OCI-LY1 (cell line): ENCODE data around the gene ZRSR2.
"Not testable (repeated sequence)": the region's sequence is repeated elsewhere in the genome, so short reads cannot be mapped to it uniquely, and the experiment has no call there.

ENCODE experiments used
- H2AFZ ChIP-seq: fragments of 200-600 bp; sonication (generic), shearing (Covaris generic); 2 replicates; pipeline ENCODE4 v1.6.0; 2014; ENCODE audit warnings: antibody characterized with exemption, mild to moderate bottlenecking, low read length
- H3F3A ChIP-seq: fragments of 200-600 bp; sonication (generic), shearing (Covaris generic); 2 replicates; pipeline ENCODE4 v1.6.0; 2014; ENCODE audit warnings: mild to moderate bottlenecking, antibody characterized with exemption, low read length, moderate library complexity; ENCODE audit not compliant: insufficient read depth
- H3K27ac ChIP-seq: fragments of 200-600 bp; sonication (generic); 2 replicates; pipeline ENCODE4 v1.5.1; 2014; ENCODE audit warnings: low read length, mixed run types, mild to moderate bottlenecking, low read depth; ENCODE audit not compliant: poor library complexity, severe bottlenecking
- H3K27me3 ChIP-seq: fragments of 200-600 bp; sonication (generic); 2 replicates; pipeline ENCODE4 v1.6.0; 2014; ENCODE audit warnings: antibody characterized with exemption, mild to moderate bottlenecking, low read length, moderate library complexity; ENCODE audit not compliant: insufficient read depth
- H3K36me3 ChIP-seq: fragments of 200-600 bp; sonication (generic); 2 replicates; pipeline ENCODE4 v1.6.1; 2014; ENCODE audit warnings: mild to moderate bottlenecking, antibody characterized with exemption, low read length, moderate library complexity, mixed read lengths; ENCODE audit not compliant: insufficient read depth
- H3K4me1 ChIP-seq: fragments of 200-600 bp; sonication (generic); 2 replicates; pipeline ENCODE4 v1.5.1; 2014; ENCODE audit warnings: mild to moderate bottlenecking, low read length, moderate library complexity; ENCODE audit not compliant: insufficient read depth, severe bottlenecking
- H3K4me2 ChIP-seq: fragments of 200-600 bp; sonication (generic), shearing (Covaris generic); 2 replicates; pipeline ENCODE4 v1.6.1; 2014; ENCODE audit warnings: low read length
- H3K4me3 ChIP-seq: fragments of 200-600 bp; sonication (generic); 2 replicates; pipeline ENCODE4 v1.5.1; 2014; ENCODE audit warnings: low read length, low read depth, mild to moderate bottlenecking, mixed read lengths; ENCODE audit not compliant: poor library complexity, severe bottlenecking
- H3K79me2 ChIP-seq: fragments of 200-600 bp; shearing (Covaris generic); 2 replicates; pipeline ENCODE4 v1.6.1; 2016; ENCODE audit warnings: mixed run types, low read length, mixed read lengths; ENCODE audit not compliant: insufficient read depth
- H3K9ac ChIP-seq: fragments of 200-600 bp; sonication (generic), shearing (Covaris generic); 2 replicates; pipeline ENCODE4 v1.6.1; 2014; ENCODE audit warnings: mild to moderate bottlenecking, low read length, mixed read lengths
- H3K9me2 ChIP-seq: fragments of 200-600 bp; sonication (generic), shearing (Covaris generic); 2 replicates; pipeline ENCODE4 v1.6.1; 2014; ENCODE audit warnings: low read depth, mild to moderate bottlenecking, low read length, mixed read lengths
- H3K9me3 ChIP-seq: fragments of 200-600 bp; shearing (Covaris generic); 2 replicates; pipeline ENCODE4 v1.6.1; 2014; ENCODE audit warnings: low read length, mixed read lengths
- H4K20me1 ChIP-seq: fragments of 200-600 bp; sonication (generic), shearing (Covaris generic); 2 replicates; pipeline ENCODE4 v1.6.0; 2016; ENCODE audit warnings: mild to moderate bottlenecking, low read length; ENCODE audit not compliant: insufficient read depth
- EZH2 ChIP-seq: fragments of 200-600 bp; sonication (generic), shearing (Covaris generic); IDR thresholded peaks from 2 replicates; pipeline ENCODE4 v1.8.0; 2017; ENCODE audit warnings: borderline replicate concordance, mixed run types, mild to moderate bottlenecking, antibody characterized with exemption, low read length, moderate library complexity, mixed read lengths
- TF ChIP-seq, protein P1 (sequence below): fragments of 200-600 bp; sonication (generic), shearing (Covaris generic); IDR thresholded peaks from 2 replicates; pipeline ENCODE4 v1.5.1; 2017; ENCODE audit warnings: mild to moderate bottlenecking, antibody characterized with exemption, low read length, moderate library complexity, mixed read lengths

The ZRSR2 gene, protein sequence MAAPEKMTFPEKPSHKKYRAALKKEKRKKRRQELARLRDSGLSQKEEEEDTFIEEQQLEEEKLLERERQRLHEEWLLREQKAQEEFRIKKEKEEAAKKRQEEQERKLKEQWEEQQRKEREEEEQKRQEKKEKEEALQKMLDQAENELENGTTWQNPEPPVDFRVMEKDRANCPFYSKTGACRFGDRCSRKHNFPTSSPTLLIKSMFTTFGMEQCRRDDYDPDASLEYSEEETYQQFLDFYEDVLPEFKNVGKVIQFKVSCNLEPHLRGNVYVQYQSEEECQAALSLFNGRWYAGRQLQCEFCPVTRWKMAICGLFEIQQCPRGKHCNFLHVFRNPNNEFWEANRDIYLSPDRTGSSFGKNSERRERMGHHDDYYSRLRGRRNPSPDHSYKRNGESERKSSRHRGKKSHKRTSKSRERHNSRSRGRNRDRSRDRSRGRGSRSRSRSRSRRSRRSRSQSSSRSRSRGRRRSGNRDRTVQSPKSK

GRCh38 chrX:15789979-15790768 lies at the start of gene ZRSR2:
ZRSR2 (plus strand) TSS chrX:15790484; CDS start chrX:15790496, 12 bp downstream.
- Histone ChIP-seq H3K27ac (peak within 1 kb of the TSS; percentile 68), H2AFZ (no peak within 1 kb of the TSS)

GRCh38 chrX:15744181-15744867 lies 46.0 kb upstream of the ZRSR2 start:
- no peaks in the 10 kb centered on the region for H3K9me2 ChIP-seq
- H3K36me3 ChIP-seq = no peaks in the 10 kb centered on the region
- no peak for TF ChIP-seq EZH2
- TF ChIP-seq, protein P1, sequence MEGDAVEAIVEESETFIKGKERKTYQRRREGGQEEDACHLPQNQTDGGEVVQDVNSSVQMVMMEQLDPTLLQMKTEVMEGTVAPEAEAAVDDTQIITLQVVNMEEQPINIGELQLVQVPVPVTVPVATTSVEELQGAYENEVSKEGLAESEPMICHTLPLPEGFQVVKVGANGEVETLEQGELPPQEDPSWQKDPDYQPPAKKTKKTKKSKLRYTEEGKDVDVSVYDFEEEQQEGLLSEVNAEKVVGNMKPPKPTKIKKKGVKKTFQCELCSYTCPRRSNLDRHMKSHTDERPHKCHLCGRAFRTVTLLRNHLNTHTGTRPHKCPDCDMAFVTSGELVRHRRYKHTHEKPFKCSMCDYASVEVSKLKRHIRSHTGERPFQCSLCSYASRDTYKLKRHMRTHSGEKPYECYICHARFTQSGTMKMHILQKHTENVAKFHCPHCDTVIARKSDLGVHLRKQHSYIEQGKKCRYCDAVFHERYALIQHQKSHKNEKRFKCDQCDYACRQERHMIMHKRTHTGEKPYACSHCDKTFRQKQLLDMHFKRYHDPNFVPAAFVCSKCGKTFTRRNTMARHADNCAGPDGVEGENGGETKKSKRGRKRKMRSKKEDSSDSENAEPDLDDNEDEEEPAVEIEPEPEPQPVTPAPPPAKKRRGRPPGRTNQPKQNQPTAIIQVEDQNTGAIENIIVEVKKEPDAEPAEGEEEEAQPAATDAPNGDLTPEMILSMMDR = no peak
- no peak overlapping the region for H2AFZ ChIP-seq
- no peak overlapping the region for H3K4me3 ChIP-seq
- no peaks in the 10 kb centered on the region for H3F3A ChIP-seq
- H3K9ac ChIP-seq = no peak overlapping the region
- no peaks in the 10 kb centered on the region for H3K79me2 ChIP-seq
- H3K4me1 ChIP-seq = no peaks in the 10 kb centered on the region
- no peaks in the 10 kb centered on the region for H3K9me3 ChIP-seq
- H3K27ac ChIP-seq = no peak overlapping the region
- H4K20me1 ChIP-seq = no peaks in the 10 kb centered on the region
- no peaks in the 10 kb centered on the region for H3K27me3 ChIP-seq
- no peak overlapping the region for H3K4me2 ChIP-seq

More at GRCh38 chrX:15789979-15790768, at the start of gene ZRSR2:
- no peaks in the 10 kb centered on the region for H3K9me2 ChIP-seq
- peaks cover 11% of the 10 kb centered on the region; the same call in 1 of the 2 replicates for H3K36me3 ChIP-seq
- TF ChIP-seq, protein P1 = no peak
- no peak for TF ChIP-seq EZH2
- no peaks in the 10 kb centered on the region for H3K27me3 ChIP-seq
- H3F3A ChIP-seq = no peaks in the 10 kb centered on the region
- H3K4me1 ChIP-seq = peaks cover 4% of the 10 kb centered on the region
- peak within 1 kb of the TSS; percentile 81 for H3K9ac ChIP-seq
- H4K20me1 ChIP-seq = no peaks in the 10 kb centered on the region
- peaks cover 6% of the 10 kb centered on the region; the same call in 1 of the 2 replicates for H3K79me2 ChIP-seq
- H3K4me2 ChIP-seq = peak within 1 kb of the TSS; percentile 96
- H3K9me3 ChIP-seq = no peaks in the 10 kb centered on the region
- H3K4me3 ChIP-seq = peak within 1 kb of the TSS; percentile 80

DNA sequence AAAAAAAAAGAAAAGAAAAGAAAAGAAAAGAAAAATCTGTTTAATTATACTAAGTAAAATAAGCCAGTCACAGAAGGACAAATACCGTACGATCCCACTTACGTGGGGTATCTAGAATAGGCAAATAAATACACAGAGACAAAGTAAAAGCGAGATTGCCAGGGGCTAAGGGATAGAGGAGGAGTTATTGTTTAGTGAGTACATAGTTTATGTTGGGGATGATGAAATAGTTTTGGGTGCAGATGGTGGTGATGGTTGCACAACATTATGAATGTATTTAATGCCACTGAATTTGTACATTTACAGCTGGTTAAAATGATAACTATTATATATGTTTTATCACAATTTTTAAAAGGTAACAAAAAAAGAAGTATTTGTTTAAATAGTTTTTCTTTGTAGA lies 45.1 kb upstream of the ZRSR2 start:
- H4K20me1 ChIP-seq = no peaks in the 10 kb centered on the region
- no peaks in the 10 kb centered on the region for H3K9me3 ChIP-seq
- no peak overlapping the region for H3K4me3 ChIP-seq
- no peak for TF ChIP-seq EZH2
- TF ChIP-seq, protein P1 = no peak
- no peaks in the 10 kb centered on the region for H3K36me3 ChIP-seq
- H3K9ac ChIP-seq = no peak overlapping the region
- no peaks in the 10 kb centered on the region for H3K79me2 ChIP-seq
- no peak overlapping the region for H3K27ac ChIP-seq
- no peak overlapping the region for H3K4me2 ChIP-seq
- H3K27me3 ChIP-seq = no peaks in the 10 kb centered on the region
- H3K4me1 ChIP-seq = peaks cover 9% of the 10 kb centered on the region
- H3F3A ChIP-seq = no peaks in the 10 kb centered on the region
- H2AFZ ChIP-seq = no peak overlapping the region
- H3K9me2 ChIP-seq = no peaks in the 10 kb centered on the region

GRCh38 chrX:15746651-15747050 lies 43.6 kb upstream of the ZRSR2 start:
- H3K9ac ChIP-seq, H3K79me2 ChIP-seq, H3K4me3 ChIP-seq, H2AFZ ChIP-seq, H3F3A ChIP-seq, H3K9me3 ChIP-seq, H3K36me3 ChIP-seq, H4K20me1 ChIP-seq, H3K27me3 ChIP-seq, H3K4me2 ChIP-seq, H3K9me2 ChIP-seq, H3K27ac ChIP-seq: not testable (repeated sequence)
- H3K4me1 ChIP-seq = peaks cover 19% of the 10 kb centered on the region
